ENCODE data around the gene NAALADL2. TPM values are rescaled to one million over a fixed set of nuclear protein-coding genes. Genes with fewer than 3 reads are reported as not detected.

The NAALADL2 gene
- total RNA-seq, 2 experiments from 2014 or later = 0.27 TPM; not detected in 1

- Mint-ChIP-seq H3K36me3 (ENCODE audit: low read depth) (no peaks in the 10 kb centered on the region), H3K27me3 (no peaks in the 10 kb centered on the region), H3K4me3 (no peak overlapping the region), H3K27ac (no peak overlapping the region), H3K4me1 (no peaks in the 10 kb centered on the region), H3K9me3 (ENCODE audit: low read depth) (peaks cover 6% of the 10 kb centered on the region)
- ATAC-seq (no peak), DNase-seq (no peak)
- POLR2A ChIA-PET = no interaction called here
- CTCF ChIA-PET = no interaction called here
- intact Hi-C loops (cut with DNase I, micrococcal nuclease) = no loop called here
Observed at GRCh38 chr3:175656461-175656860, 797.3 kb downstream of the NAALADL2 start.

- ChIA-PET POLR2A (no interaction called here), CTCF (no interaction called here)
- H3K36me3 Mint-ChIP-seq (ENCODE audit: low read depth) = no peaks in the 10 kb centered on the region
- no peak overlapping the region for H3K4me3 Mint-ChIP-seq
- no peaks in the 10 kb centered on the region for H3K4me1 Mint-ChIP-seq
- DNase-seq (no peak), ATAC-seq (no peak)
- H3K27me3 Mint-ChIP-seq = no peaks in the 10 kb centered on the region
- no peak overlapping the region for H3K27ac Mint-ChIP-seq
- intact Hi-C loops (cut with DNase I, micrococcal nuclease) = no loop called here
- peaks cover 5% of the 10 kb centered on the region for H3K9me3 Mint-ChIP-seq (ENCODE audit: low read depth)
Observed at GRCh38 chr3:175659670-175660350, 800.7 kb downstream of the NAALADL2 start.

- Mint-ChIP-seq H3K27me3 (no peaks in the 10 kb centered on the region), H3K4me3 (no peak overlapping the region), H3K36me3 (ENCODE audit: low read depth) (no peaks in the 10 kb centered on the region), H3K27ac (no peak overlapping the region), H3K4me1 (no peaks in the 10 kb centered on the region), H3K9me3 (ENCODE audit: low read depth) (peaks cover 5% of the 10 kb centered on the region)
- intact Hi-C loops (cut with DNase I, micrococcal nuclease) = no loop called here
- CTCF ChIA-PET = interaction anchor here (1.1 kb wide), 1 partner anchor 23 kb away, joined by 3 read pairs; no protein-coding TSS in a partner anchor
- DNase-seq (no peak), ATAC-seq (no peak)
- POLR2A ChIA-PET = interaction anchor here (0.7 kb wide), 1 partner anchor 73 kb away, joined by 3 read pairs; no protein-coding TSS in a partner anchor
Observed at GRCh38 chr3:175662815-175663214, 803.7 kb downstream of the NAALADL2 start.

- DNase-seq = no peak
- intact Hi-C loops (cut with DNase I, micrococcal nuclease) = no loop called here
- Mint-ChIP-seq H3K4me1 (no peaks in the 10 kb centered on the region), H3K27ac (no peak overlapping the region), H3K9me3 (ENCODE audit: low read depth) (peaks cover 5% of the 10 kb centered on the region), H3K36me3 (ENCODE audit: low read depth) (no peaks in the 10 kb centered on the region), H3K4me3 (no peak overlapping the region), H3K27me3 (no peaks in the 10 kb centered on the region)
- CTCF ChIA-PET = no interaction called here
- ATAC-seq = no peak
- POLR2A ChIA-PET = no interaction called here
Observed at GRCh38 chr3:175664911-175665310, 805.8 kb downstream of the NAALADL2 start.

GRCh38 chr3:175668300-175668699, 809.2 kb downstream of the NAALADL2 start:
- Mint-ChIP-seq H3K4me1 (no peaks in the 10 kb centered on the region), H3K9me3 (ENCODE audit: low read depth) (peaks cover 2% of the 10 kb centered on the region)
- intact Hi-C loops (cut with DNase I, micrococcal nuclease) = no loop called here

GRCh38 chr3:175670557-175670956, 811.4 kb downstream of the NAALADL2 start:
- no peaks in the 10 kb centered on the region for H3K27me3 Mint-ChIP-seq
- no peaks in the 10 kb centered on the region for H3K9me3 Mint-ChIP-seq (ENCODE audit: low read depth)
- no peaks in the 10 kb centered on the region for H3K36me3 Mint-ChIP-seq (ENCODE audit: low read depth)
- no peak overlapping the region for H3K27ac Mint-ChIP-seq
- CTCF ChIA-PET = no interaction called here
- ATAC-seq (no peak), DNase-seq (no peak)
- intact Hi-C loops (cut with DNase I, micrococcal nuclease) = no loop called here
- POLR2A ChIA-PET = no interaction called here
- no peak overlapping the region for H3K4me3 Mint-ChIP-seq
- no peaks in the 10 kb centered on the region for H3K4me1 Mint-ChIP-seq

More at GRCh38 chr3:175668300-175668699, 809.2 kb downstream of the NAALADL2 start:
- DNase-seq = no peak
- no peak for ATAC-seq
- Mint-ChIP-seq H3K36me3 (ENCODE audit: low read depth) (no peaks in the 10 kb centered on the region), H3K4me3 (no peak overlapping the region), H3K27me3 (no peaks in the 10 kb centered on the region), H3K27ac (no peak overlapping the region)
- ChIA-PET CTCF (no interaction called here), POLR2A (no interaction called here)

GRCh38 chr3:175672119-175672689, 813.1 kb downstream of the NAALADL2 start:
- H3K4me1 Mint-ChIP-seq = no peaks in the 10 kb centered on the region
- H3K36me3 Mint-ChIP-seq (ENCODE audit: low read depth) = no peaks in the 10 kb centered on the region
- ChIA-PET POLR2A (no interaction called here), CTCF (no interaction called here)
- H3K27ac Mint-ChIP-seq = no peak overlapping the region
- intact Hi-C loops (cut with DNase I, micrococcal nuclease) = no loop called here
- H3K27me3 Mint-ChIP-seq = no peaks in the 10 kb centered on the region
- no peak overlapping the region for H3K4me3 Mint-ChIP-seq
- ATAC-seq (no peak), DNase-seq (no peak)
- H3K9me3 Mint-ChIP-seq (ENCODE audit: low read depth) = no peaks in the 10 kb centered on the region

- no peaks in the 10 kb centered on the region for H3K4me1 Mint-ChIP-seq
- CTCF ChIA-PET = interaction anchor here (0.7 kb wide), 1 partner anchor 633 kb away, joined by 3 read pairs; no protein-coding TSS in a partner anchor
- no peak for ATAC-seq
Observed at GRCh38 chr3:175679568-175679967, 820.4 kb downstream of the NAALADL2 start.

GRCh38 chr3:175692256-175692655, 833.1 kb downstream of the NAALADL2 start:
- Mint-ChIP-seq H3K9me3 (ENCODE audit: low read depth) (no peaks in the 10 kb centered on the region), H3K27ac (no peak overlapping the region), H3K27me3 (no peaks in the 10 kb centered on the region), H3K4me1 (no peaks in the 10 kb centered on the region), H3K36me3 (ENCODE audit: low read depth) (no peaks in the 10 kb centered on the region), H3K4me3 (no peak overlapping the region)
- ChIA-PET POLR2A (no interaction called here), CTCF (no interaction called here)
- ATAC-seq (no peak), DNase-seq (no peak)
- intact Hi-C loops (cut with DNase I, micrococcal nuclease) = no loop called here

More at GRCh38 chr3:175679568-175679967, 820.4 kb downstream of the NAALADL2 start:
- no peak for DNase-seq
- H3K27ac Mint-ChIP-seq = no peak overlapping the region
- H3K9me3 Mint-ChIP-seq (ENCODE audit: low read depth) = peaks cover 2% of the 10 kb centered on the region
- POLR2A ChIA-PET = no interaction called here
- no peak overlapping the region for H3K4me3 Mint-ChIP-seq
- H3K36me3 Mint-ChIP-seq (ENCODE audit: low read depth) = no peaks in the 10 kb centered on the region
- no peaks in the 10 kb centered on the region for H3K27me3 Mint-ChIP-seq
- intact Hi-C loops (cut with DNase I, micrococcal nuclease) = no loop called here

GRCh38 chr3:175695251-175695650, 836.1 kb downstream of the NAALADL2 start:
- intact Hi-C loops (cut with DNase I, micrococcal nuclease) = no loop called here
- Mint-ChIP-seq H3K27ac (no peak overlapping the region), H3K4me1 (no peaks in the 10 kb centered on the region), H3K36me3 (ENCODE audit: low read depth) (no peaks in the 10 kb centered on the region), H3K4me3 (no peak overlapping the region), H3K9me3 (ENCODE audit: low read depth) (no peaks in the 10 kb centered on the region), H3K27me3 (no peaks in the 10 kb centered on the region)
- DNase-seq (no peak), ATAC-seq (no peak)
- POLR2A ChIA-PET = no interaction called here
- CTCF ChIA-PET = no interaction called here

GRCh38 chr3:175702956-175703355, 843.8 kb downstream of the NAALADL2 start:
- peaks cover 5% of the 10 kb centered on the region for H3K9me3 Mint-ChIP-seq (ENCODE audit: low read depth)
- no peak overlapping the region for H3K4me3 Mint-ChIP-seq
- DNase-seq (no peak), ATAC-seq (no peak)
- intact Hi-C loops (cut with DNase I, micrococcal nuclease) = no loop called here
- H3K27ac Mint-ChIP-seq = no peak overlapping the region
- H3K27me3 Mint-ChIP-seq = no peaks in the 10 kb centered on the region
- ChIA-PET CTCF (no interaction called here), POLR2A (no interaction called here)
- no peaks in the 10 kb centered on the region for H3K36me3 Mint-ChIP-seq (ENCODE audit: low read depth)
- no peaks in the 10 kb centered on the region for H3K4me1 Mint-ChIP-seq

GRCh38 chr3:175704366-175705055, 845.4 kb downstream of the NAALADL2 start:
- Mint-ChIP-seq H3K27ac (no peak overlapping the region), H3K27me3 (no peaks in the 10 kb centered on the region), H3K9me3 (ENCODE audit: low read depth) (peaks cover 10% of the 10 kb centered on the region), H3K4me1 (no peaks in the 10 kb centered on the region), H3K36me3 (ENCODE audit: low read depth) (no peaks in the 10 kb centered on the region), H3K4me3 (no peak overlapping the region)
- intact Hi-C loops (cut with DNase I, micrococcal nuclease) = no loop called here
- DNase-seq = no peak
- no peak for ATAC-seq
- ChIA-PET POLR2A (no interaction called here), CTCF (no interaction called here)
